ENCODE results near the gene RAPGEF1. TPM values are rescaled to one million over a fixed set of nuclear protein-coding genes. Genes with fewer than 3 reads are reported as not detected.
"Not testable (repeated sequence)": the region's sequence is repeated elsewhere in the genome, so short reads cannot be mapped to it uniquely, and the experiment has no call there.

Gene RAPGEF1
- total and polyA plus RNA-seq, 2 experiments from 2014 or later: 3.3 to 24.1 TPM

- H3K36me3 ChIP-seq (ENCODE audit: low read depth): no peaks in the 10 kb centered on the region
- in situ Hi-C loops (cut with MboI): no loop called here
- H3K9me2 ChIP-seq (ENCODE audit: insufficient read depth): no peaks in the 10 kb centered on the region
- TF ChIP-seq EZH2phosphoT487 (IDR thresholded peaks at IDR 0.05; ENCODE audit: insufficient read depth, low read depth) (no peak), EZH2 (IDR thresholded peaks at IDR 0.05; ENCODE audit: insufficient read depth, poor library complexity, severe bottlenecking) (no peak)
- no peak for DNase-seq
- no peak overlapping the region for H3K4me2 ChIP-seq (ENCODE audit: unreplicated experiment)
- WGBS, 2 experiments (ENCODE audit: low coverage in 1 of 2, low lambda C conversion rate in 2 of 2, missing lambda C conversion rate in 2 of 2): 38 to 51% methylated on average over 22 to 36 of the region's 60 CpGs
- H3F3A ChIP-seq (ENCODE audit: insufficient read depth): no peaks in the 10 kb centered on the region
- H3K79me2 ChIP-seq (ENCODE audit: insufficient read depth): no peaks in the 10 kb centered on the region
- H3K4me1 ChIP-seq (ENCODE audit: insufficient read depth): no peaks in the 10 kb centered on the region
- H2AFZ ChIP-seq: no peak overlapping the region
- H3K9me3 ChIP-seq (ENCODE audit: low read depth): no peaks in the 10 kb centered on the region
- no peak overlapping the region for H3K9ac ChIP-seq
- 0 out of 2 replicates have a peak, but pooled peaks cover 6% of the 10 kb centered on the region for H3K27me3 ChIP-seq (replicated peaks; ENCODE audit: insufficient read depth)
- no peak overlapping the region for H3K4me3 ChIP-seq
- no peak overlapping the region for H3K27ac ChIP-seq
- no peaks in the 10 kb centered on the region for H4K20me1 ChIP-seq (ENCODE audit: insufficient read depth)
These were observed 185.6 kb downstream of the RAPGEF1 start for GRCh38 chr9:131554087-131554842.

GRCh38 chr9:131552030-131552429 lies 187.8 kb downstream of the RAPGEF1 start:
- Histone ChIP-seq H4K20me1 (ENCODE audit: insufficient read depth) (no peaks in the 10 kb centered on the region), H3F3A (ENCODE audit: insufficient read depth) (no peaks in the 10 kb centered on the region), H3K27ac (no peak overlapping the region), H3K4me3 (no peak overlapping the region), H3K4me2 (ENCODE audit: unreplicated experiment) (no peak overlapping the region), H3K36me3 (ENCODE audit: low read depth) (no peaks in the 10 kb centered on the region), H2AFZ (no peak overlapping the region), H3K4me1 (ENCODE audit: insufficient read depth) (no peaks in the 10 kb centered on the region), H3K9me2 (ENCODE audit: insufficient read depth) (no peaks in the 10 kb centered on the region), H3K27me3 (replicated peaks; ENCODE audit: insufficient read depth) (peaks cover 24% of the 10 kb centered on the region; the same call in 1 of the 2 replicates), H3K9me3 (ENCODE audit: low read depth) (no peaks in the 10 kb centered on the region), H3K9ac (no peak overlapping the region), H3K79me2 (ENCODE audit: insufficient read depth) (no peaks in the 10 kb centered on the region)
- in situ Hi-C loops (cut with MboI): no loop called here
- DNase-seq: no peak
- TF ChIP-seq EZH2phosphoT487 (IDR thresholded peaks at IDR 0.05; ENCODE audit: insufficient read depth, low read depth): no peak
- TF ChIP-seq EZH2 (IDR thresholded peaks at IDR 0.05; ENCODE audit: insufficient read depth, poor library complexity, severe bottlenecking): no peak
- WGBS, 2 experiments (ENCODE audit: low coverage in 1 of 2, low lambda C conversion rate in 2 of 2, missing lambda C conversion rate in 2 of 2): 90 to 91% methylated on average over 6 of the region's 6 CpGs

- H3K4me2 ChIP-seq (ENCODE audit: unreplicated experiment); H4K20me1 ChIP-seq (ENCODE audit: insufficient read depth); H3K79me2 ChIP-seq (ENCODE audit: insufficient read depth); H3K36me3 ChIP-seq (ENCODE audit: low read depth); H3K9ac ChIP-seq; H3K9me3 ChIP-seq (ENCODE audit: low read depth); H3K27ac ChIP-seq; DNase-seq; H2AFZ ChIP-seq; H3K4me3 ChIP-seq; in situ Hi-C loops (cut with MboI); H3F3A ChIP-seq (ENCODE audit: insufficient read depth); H3K4me1 ChIP-seq (ENCODE audit: insufficient read depth); H3K9me2 ChIP-seq (ENCODE audit: insufficient read depth): not testable (repeated sequence)
- 54 to 57% methylated on average over 8 of the region's 8 CpGs for WGBS, 2 experiments (ENCODE audit: low coverage in 1 of 2, low lambda C conversion rate in 2 of 2, missing lambda C conversion rate in 2 of 2)
- peaks cover 40% of the 10 kb centered on the region for H3K27me3 ChIP-seq (replicated peaks; ENCODE audit: insufficient read depth)
These were observed 189.4 kb downstream of the RAPGEF1 start for GRCh38 chr9:131550465-131550864.

- H3K9ac ChIP-seq; H4K20me1 ChIP-seq (ENCODE audit: insufficient read depth); H3K9me3 ChIP-seq (ENCODE audit: low read depth); H2AFZ ChIP-seq; H3K4me3 ChIP-seq; H3K4me2 ChIP-seq (ENCODE audit: unreplicated experiment); H3K4me1 ChIP-seq (ENCODE audit: insufficient read depth); H3F3A ChIP-seq (ENCODE audit: insufficient read depth); H3K27ac ChIP-seq; DNase-seq; in situ Hi-C loops (cut with MboI); H3K79me2 ChIP-seq (ENCODE audit: insufficient read depth); H3K36me3 ChIP-seq (ENCODE audit: low read depth); H3K9me2 ChIP-seq (ENCODE audit: insufficient read depth): not testable (repeated sequence)
- 48 to 63% methylated on average over 10 of the region's 10 CpGs for WGBS, 2 experiments (ENCODE audit: low coverage in 1 of 2, low lambda C conversion rate in 2 of 2, missing lambda C conversion rate in 2 of 2)
- H3K27me3 ChIP-seq (replicated peaks; ENCODE audit: insufficient read depth): peaks cover 44% of the 10 kb centered on the region
These were observed 190.7 kb downstream of the RAPGEF1 start for GRCh38 chr9:131549186-131549585.
